ENCODE measurements around the gene LGALS7. TPM values are rescaled to one million over a fixed set of nuclear protein-coding genes. Genes with fewer than 3 reads are reported as not detected.

The LGALS7 gene
- polyA plus RNA-seq, 1 donor from 2014 or later, result not detected

- Histone ChIP-seq H3K9me3 (ENCODE audit: low read length) (no peaks in the 10 kb centered on the region), H3K79me2 (replicated peaks; ENCODE audit: insufficient read depth, low read length) (no peaks in the 10 kb centered on the region), H3K36me3 (ENCODE audit: insufficient read depth, low read length) (no peaks in the 10 kb centered on the region), H3K27me3 (ENCODE audit: insufficient read depth, low read depth, low read length) (no peaks in the 10 kb centered on the region), H3K4me2 (ENCODE audit: low read length) (no peak overlapping the region), H3F3A (ENCODE audit: insufficient read depth, low read length, poor library complexity, severe bottlenecking) (no peaks in the 10 kb centered on the region), H3K9ac (ENCODE audit: low read length) (no peak overlapping the region), H3K4me3 (ENCODE audit: low read length) (no peak overlapping the region), H3K27ac (ENCODE audit: low read length) (no peak overlapping the region), H3K9me2 (ENCODE audit: insufficient read depth, low read length) (no peaks in the 10 kb centered on the region), H2AFZ (ENCODE audit: low read depth, low read length) (no peak overlapping the region), H4K20me1 (ENCODE audit: insufficient read depth) (no peaks in the 10 kb centered on the region)
- no peak for TF ChIP-seq RAD21 (conservative IDR thresholded peaks at IDR 0.05)
- no peak for TF ChIP-seq EZH2 (IDR thresholded peaks at IDR 0.05; ENCODE audit: borderline replicate concordance, insufficient read depth, low read length, poor library complexity, severe bottlenecking)
- no peak for TF ChIP-seq SMC3 (conservative IDR thresholded peaks at IDR 0.05; ENCODE audit: poor library complexity)
- TF ChIP-seq TAF1 (IDR thresholded peaks at IDR 0.05; ENCODE audit: low read depth), result no peak
- no peak for TF ChIP-seq REST (IDR thresholded peaks at IDR 0.05; ENCODE audit: borderline replicate concordance)
- no peak for TF ChIP-seq POLR2AphosphoS5 (IDR thresholded peaks at IDR 0.05)
- TF ChIP-seq MXI1 (conservative IDR thresholded peaks at IDR 0.05; ENCODE audit: poor library complexity, severe bottlenecking), result no peak
- no peak for TF ChIP-seq EP300 (conservative IDR thresholded peaks at IDR 0.05; ENCODE audit: poor library complexity, severe bottlenecking)
- no peak for TF ChIP-seq CTCF (IDR thresholded peaks at IDR 0.05; ENCODE audit: poor library complexity, severe bottlenecking)
Measured at GRCh38 chr19:38721496-38721895, 51.8 kb downstream of the LGALS7 start.

Small RNA genes lying within 50 kb of the gene (small RNA-seq; reads per million reads assigned to genes)
- 0 to 0.16 (median 0.03) reads per million in 3 experiments for gene RNU6-140P

Other genes starting within 250 kb of the LGALS7 start
- gene MAP4K1, start 155.6 kb downstream of the LGALS7 start, polyA plus RNA-seq, result 1.0 and 1.2 TPM in 2 replicates
- 419 and 462 TPM in 2 replicates for gene EIF3K, start 154.3 kb downstream of the LGALS7 start, polyA plus RNA-seq
- 54.0 and 54.1 TPM in 2 replicates for gene ACTN4, start 125.9 kb downstream of the LGALS7 start, polyA plus RNA-seq
- not detected in 2 replicates for gene CAPN12, start 29.0 kb downstream of the LGALS7 start, polyA plus RNA-seq
- not detected in 2 replicates for gene LGALS7B, start 15.7 kb upstream of the LGALS7 start, polyA plus RNA-seq
- gene LGALS4, start 39.4 kb upstream of the LGALS7 start, polyA plus RNA-seq, result 1.2 and 1.3 TPM in 2 replicates
- 38.4 and 42.2 TPM in 2 replicates for gene ECH1, start 58.3 kb upstream of the LGALS7 start, polyA plus RNA-seq
- gene HNRNPL, start 76.5 kb upstream of the LGALS7 start, polyA plus RNA-seq, result 315 and 331 TPM in 2 replicates
- 0.66 and 0.77 TPM in 2 replicates for gene RINL, start 104.8 kb upstream of the LGALS7 start, polyA plus RNA-seq
- 102 and 117 TPM in 2 replicates for gene SIRT2, start 126.1 kb upstream of the LGALS7 start, polyA plus RNA-seq
- gene NFKBIB, start 126.5 kb upstream of the LGALS7 start, polyA plus RNA-seq, result 11.9 and 21.4 TPM in 2 replicates
- gene CCER2, start 138.7 kb upstream of the LGALS7 start, polyA plus RNA-seq, result 2.3 and 2.5 TPM in 2 replicates
- 14.6 and 19.4 TPM in 2 replicates for gene SARS2, start 157.2 kb upstream of the LGALS7 start, polyA plus RNA-seq
- gene MRPS12, start 157.4 kb upstream of the LGALS7 start, polyA plus RNA-seq, result 30.0 and 40.3 TPM in 2 replicates
- gene FBXO17, start 202.2 kb upstream of the LGALS7 start, polyA plus RNA-seq, result not detected in 2 replicates

Data from neural cell (in vitro differentiated cells).